Measurements from ENCODE around the gene CNPY3. TPM values are rescaled to one million over a fixed set of nuclear protein-coding genes. Genes with fewer than 3 reads are reported as not detected.

CNPY3 gene
- total RNA-seq, 2 experiments from 2014 or later: 37.6 to 41.0 TPM

GRCh38 chr6:42974919-42975505 is 45.7 kb downstream of the CNPY3 start:
- Mint-ChIP-seq H3K27me3 (ENCODE audit: low read depth) (no peaks in the 10 kb centered on the region), H3K36me3 (ENCODE audit: low read depth) (peaks cover 27% of the 10 kb centered on the region), H3K4me1 (ENCODE audit: low read depth) (peaks cover 54% of the 10 kb centered on the region), H3K27ac (peak overlapping the region; percentile 71), H3K9me3 (no peaks in the 10 kb centered on the region), H3K4me3 (no peak overlapping the region)
- no peak for DNase-seq
- intact Hi-C loops (cut with micrococcal nuclease): loop anchor here (5.0 kb wide), 1 partner anchor 542 kb away; the partner anchor contains the start of genes POLR1C and YIPF3
- CTCF ChIA-PET: no interaction called here

GRCh38 chr6:42978487-42978838 is 49.2 kb downstream of the CNPY3 start:
- Mint-ChIP-seq H3K9me3 (no peaks in the 10 kb centered on the region), H3K27ac (peak overlapping the region; percentile 82), H3K4me1 (ENCODE audit: low read depth) (peaks cover 52% of the 10 kb centered on the region), H3K4me3 (peak overlapping the region; percentile 87), H3K27me3 (ENCODE audit: low read depth) (no peaks in the 10 kb centered on the region), H3K36me3 (ENCODE audit: low read depth) (peaks cover 21% of the 10 kb centered on the region)
- DNase-seq: peak; percentile 30
- intact Hi-C loops (cut with micrococcal nuclease): loop anchor here (2.0 to 5.0 kb wide), 2 partner anchors 232 to 539 kb away; partner anchors contain the start of genes POLR1C, TBCC and YIPF3
- CTCF ChIA-PET: interaction anchor here (0.6 to 2.0 kb wide), 3 partner anchors 14 to 108 kb away, joined by 4 to 6 read pairs (median 4); no protein-coding TSS in a partner anchor

GRCh38 chr6:42978839-42979522 is 49.7 kb downstream of the CNPY3 start, which contains the start of gene PEX6:
Gene PEX6 (minus strand): TSS chr6:42979181. CDS start chr6:42979150, 31 bp downstream.
- H3K27me3 Mint-ChIP-seq (ENCODE audit: low read depth): no peaks in the 10 kb centered on the region
- peak within 1 kb of the TSS; percentile 95 for H3K4me3 Mint-ChIP-seq
- H3K4me1 Mint-ChIP-seq (ENCODE audit: low read depth): peaks cover 53% of the 10 kb centered on the region
- peak; percentile 97 for DNase-seq
- H3K9me3 Mint-ChIP-seq: no peaks in the 10 kb centered on the region
- H3K27ac Mint-ChIP-seq: peak within 1 kb of the TSS; percentile 99
- peaks cover 16% of the 10 kb centered on the region for H3K36me3 Mint-ChIP-seq (ENCODE audit: low read depth)
- CTCF ChIA-PET: interaction anchor here (1.0 to 2.0 kb wide), 4 partner anchors 14 to 77 kb away, joined by 3 to 6 read pairs (median 4); no protein-coding TSS in a partner anchor
- intact Hi-C loops (cut with micrococcal nuclease): loop anchor here (1.0 to 5.0 kb wide), 8 partner anchors 34 to 538 kb away; partner anchors contain the start of genes CNPY3, CUL7, KLC4 and MEA1

GRCh38 chr6:42979523-42980177 is 50.4 kb downstream of the CNPY3 start:
- Mint-ChIP-seq H3K27me3 (ENCODE audit: low read depth) (no peaks in the 10 kb centered on the region), H3K4me1 (ENCODE audit: low read depth) (peaks cover 52% of the 10 kb centered on the region), H3K9me3 (no peaks in the 10 kb centered on the region), H3K36me3 (ENCODE audit: low read depth) (peaks cover 15% of the 10 kb centered on the region), H3K27ac (peak overlapping the region; percentile 99), H3K4me3 (peak overlapping the region; percentile 95)
- CTCF ChIA-PET: interaction anchor here (1.0 to 2.0 kb wide), 6 partner anchors 9 to 78 kb away, joined by 3 to 6 read pairs (median 4); no protein-coding TSS in a partner anchor
- intact Hi-C loops (cut with micrococcal nuclease): loop anchor here (1.0 to 10.0 kb wide), 9 partner anchors 34 to 538 kb away; partner anchors contain the start of genes CNPY3, CUL7, KLC4 and MEA1
- DNase-seq: no peak

GRCh38 chr6:42981836-42982235 is 52.6 kb downstream of the CNPY3 start:
- peaks cover 53% of the 10 kb centered on the region for H3K4me1 Mint-ChIP-seq (ENCODE audit: low read depth)
- CTCF ChIA-PET: no interaction called here
- H3K27me3 Mint-ChIP-seq (ENCODE audit: low read depth): no peaks in the 10 kb centered on the region
- no peak overlapping the region for H3K4me3 Mint-ChIP-seq
- H3K36me3 Mint-ChIP-seq (ENCODE audit: low read depth): peaks cover 7% of the 10 kb centered on the region
- H3K9me3 Mint-ChIP-seq: no peaks in the 10 kb centered on the region
- peak overlapping the region; percentile 5 for H3K27ac Mint-ChIP-seq
- intact Hi-C loops (cut with micrococcal nuclease): loop anchor here (10.0 kb wide), 1 partner anchor 207 kb away; no protein-coding TSS in a partner anchor
- DNase-seq: no peak

- peak; percentile 99 for DNase-seq
- Mint-ChIP-seq H3K4me3 (peak within 1 kb of the TSS; percentile 93), H3K27me3 (ENCODE audit: low read depth) (no peaks in the 10 kb centered on the region), H3K9me3 (no peaks in the 10 kb centered on the region), H3K4me1 (ENCODE audit: low read depth) (peaks cover 51% of the 10 kb centered on the region), H3K36me3 (ENCODE audit: low read depth) (peaks cover 2% of the 10 kb centered on the region), H3K27ac (peak within 1 kb of the TSS; percentile 81)
- CTCF ChIA-PET: interaction anchor here (0.7 to 1.4 kb wide), 7 partner anchors 21 to 307 kb away, joined by 3 to 6 read pairs (median 3); partner anchors contain the start of genes CNPY3, CUL7 and DNPH1
- intact Hi-C loops (cut with micrococcal nuclease): loop anchor here (1.0 to 10.0 kb wide), 6 partner anchors 30 to 443 kb away; partner anchors contain the start of genes ABCC10, CNPY3, KLC4 and KLHDC3
Observed at GRCh38 chr6:42984001-42984923, 55.0 kb downstream of the CNPY3 start, which contains the start of gene PPP2R5D. Gene PPP2R5D (plus strand): TSS chr6:42984570. CDS start chr6:42984678, 108 bp downstream.

GRCh38 chr6:42984924-42985475 is 55.7 kb downstream of the CNPY3 start:
- Mint-ChIP-seq H3K27me3 (ENCODE audit: low read depth) (no peaks in the 10 kb centered on the region), H3K4me1 (ENCODE audit: low read depth) (peaks cover 46% of the 10 kb centered on the region), H3K27ac (peak overlapping the region; percentile 81), H3K36me3 (ENCODE audit: low read depth) (peaks cover 2% of the 10 kb centered on the region), H3K9me3 (no peaks in the 10 kb centered on the region), H3K4me3 (peak overlapping the region; percentile 93)
- intact Hi-C loops (cut with micrococcal nuclease): loop anchor here (1.0 to 10.0 kb wide), 6 partner anchors 29 to 442 kb away; partner anchors contain the start of genes ABCC10, CNPY3, KLC4 and KLHDC3
- DNase-seq: peak; percentile 36
- CTCF ChIA-PET: interaction anchor here (0.6 to 1.4 kb wide), 4 partner anchors 12 to 55 kb away, joined by 3 to 6 read pairs (median 4); partner anchors contain the start of gene CNPY3

GRCh38 chr6:42987533-42988451 is 58.5 kb downstream of the CNPY3 start:
- H3K9me3 Mint-ChIP-seq: no peaks in the 10 kb centered on the region
- CTCF ChIA-PET: interaction anchor here (0.7 to 0.8 kb wide), 2 partner anchors 8 to 9 kb away, joined by 3 read pairs; no protein-coding TSS in a partner anchor
- peaks cover 2% of the 10 kb centered on the region for H3K36me3 Mint-ChIP-seq (ENCODE audit: low read depth)
- H3K27me3 Mint-ChIP-seq (ENCODE audit: low read depth): no peaks in the 10 kb centered on the region
- H3K4me3 Mint-ChIP-seq: no peak overlapping the region
- H3K27ac Mint-ChIP-seq: no peak overlapping the region
- peaks cover 36% of the 10 kb centered on the region for H3K4me1 Mint-ChIP-seq (ENCODE audit: low read depth)
- intact Hi-C loops (cut with micrococcal nuclease): loop anchor here (10.0 kb wide), 1 partner anchor 213 kb away; no protein-coding TSS in a partner anchor
- no peak for DNase-seq

GRCh38 chr6:42988486-42989020 is 59.3 kb downstream of the CNPY3 start:
- Mint-ChIP-seq H3K4me3 (no peak overlapping the region), H3K27me3 (ENCODE audit: low read depth) (no peaks in the 10 kb centered on the region), H3K4me1 (ENCODE audit: low read depth) (peaks cover 37% of the 10 kb centered on the region), H3K36me3 (ENCODE audit: low read depth) (peaks cover 2% of the 10 kb centered on the region), H3K27ac (no peak overlapping the region), H3K9me3 (no peaks in the 10 kb centered on the region)
- CTCF ChIA-PET: interaction anchor here (0.7 kb wide), 1 partner anchor 9 kb away, joined by 3 read pairs; no protein-coding TSS in a partner anchor
- no peak for DNase-seq
- intact Hi-C loops (cut with micrococcal nuclease): loop anchor here (10.0 kb wide), 1 partner anchor 214 kb away; no protein-coding TSS in a partner anchor

All from activated naive CD4-positive, alpha-beta T cell treated with anti-CD3 and anti-CD28 coated beads for 36 hours (primary cell).